Ureter (tissue), 1 donor: ENCODE measurements around the gene AKR1C8. TPM values are rescaled to one million over a fixed set of nuclear protein-coding genes. Genes with fewer than 3 reads are reported as not detected.
"Not testable (repeated sequence)": the region's sequence is repeated elsewhere in the genome, so short reads cannot be mapped to it uniquely, and the experiment has no call there.

Source experiments
- DNase-seq: peaks from one replicate; pipeline ENCODE4 v3.0.0-alpha.2; 2020; ENCODE audit warnings: low spot score
- total RNA-seq: library from RNA; stranded (reverse); gene quantifications from one replicate; pipeline ENCODE4 v1.2.4, GENCODE V29; 2023
- donor health status: DM: yes; HTN: yes; CAD: no.

The AKR1C8 gene
- total RNA-seq, 1 donor from 2014 or later = not detected

DNA sequence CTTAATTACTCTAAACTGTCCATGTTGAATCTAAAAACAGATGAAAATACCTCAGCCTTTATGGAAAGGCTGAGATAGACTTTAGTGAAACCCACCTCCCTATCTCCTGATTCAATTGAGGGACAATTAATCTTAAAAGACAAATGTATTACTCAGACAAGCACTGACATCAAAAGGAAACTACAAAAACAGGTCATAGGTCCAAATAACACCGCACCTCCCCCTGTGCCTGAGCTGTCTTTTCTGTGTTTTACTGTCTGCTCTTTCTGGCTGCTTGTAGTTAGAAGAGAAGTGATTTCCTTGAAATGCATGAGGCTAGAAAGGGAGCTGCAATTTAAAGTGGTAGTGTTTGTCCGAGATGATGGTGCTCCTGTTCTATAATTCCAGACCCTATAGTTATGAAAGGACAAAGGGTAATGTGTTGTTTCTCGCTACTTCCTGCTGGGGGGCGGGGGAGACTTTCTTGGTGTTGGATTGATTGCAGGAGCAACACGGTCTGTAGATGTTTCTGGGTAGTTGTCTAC, 16.0 kb downstream of the AKR1C8 start:
- no peak for DNase-seq

DNA sequence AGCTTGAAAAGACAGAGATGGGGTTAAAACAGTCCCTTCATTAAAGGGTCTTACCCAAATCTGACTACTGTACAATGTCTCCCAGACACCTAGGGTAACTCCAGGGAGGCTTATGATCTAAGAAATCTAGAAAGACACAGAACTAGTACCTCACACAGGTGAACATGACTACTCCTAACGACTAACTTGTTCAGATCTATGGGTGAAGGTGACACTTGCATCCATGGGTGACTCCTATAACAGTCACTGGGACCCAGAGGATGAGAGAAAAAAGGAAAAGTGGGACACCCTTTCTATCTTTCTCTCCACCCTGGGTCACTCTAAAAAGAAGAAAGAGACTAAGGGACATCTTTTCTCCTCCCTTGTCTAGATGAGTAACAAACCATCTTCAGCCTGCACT, 19.2 kb downstream of the AKR1C8 start:
- no peak for DNase-seq

DNA sequence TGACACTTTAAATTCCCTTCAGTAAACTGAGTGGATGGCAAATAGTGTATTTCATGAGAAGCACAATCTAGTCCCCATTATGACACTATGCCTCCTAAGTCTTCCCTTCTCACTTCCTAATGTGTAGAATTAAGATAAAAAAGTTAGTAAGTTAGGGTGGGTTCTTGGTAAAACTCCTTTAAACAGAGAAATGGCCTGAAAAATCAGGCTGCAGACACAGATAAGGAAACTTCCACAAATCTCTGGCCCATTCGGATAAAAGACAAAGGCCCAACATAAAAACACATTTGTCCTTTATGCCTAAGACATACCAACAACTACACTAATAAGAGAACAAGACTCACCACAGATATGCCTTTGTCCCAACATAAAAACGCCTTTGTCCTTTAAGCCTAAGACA, 21.5 kb downstream of the AKR1C8 start:
- no peak for DNase-seq

DNA sequence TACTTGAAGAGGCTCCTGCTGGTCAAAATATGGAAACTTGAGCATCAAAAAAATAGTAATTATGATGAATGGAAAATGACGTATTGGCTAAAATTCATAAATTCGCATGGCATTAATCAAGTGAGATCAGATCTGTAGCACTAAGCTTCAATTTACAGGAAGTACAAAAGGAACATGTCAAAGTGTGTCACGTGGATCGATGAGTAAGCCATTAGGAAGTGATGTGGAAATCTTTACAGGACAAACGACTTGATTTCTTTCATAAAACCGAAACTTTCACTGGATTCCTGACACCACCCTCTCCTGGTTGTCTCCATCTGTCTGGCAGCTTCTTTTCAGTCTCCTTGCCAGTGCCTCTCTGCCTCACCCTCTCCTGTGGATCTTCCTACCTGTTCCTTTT, 25.8 kb downstream of the AKR1C8 start:
- DNase-seq = no peak

DNA sequence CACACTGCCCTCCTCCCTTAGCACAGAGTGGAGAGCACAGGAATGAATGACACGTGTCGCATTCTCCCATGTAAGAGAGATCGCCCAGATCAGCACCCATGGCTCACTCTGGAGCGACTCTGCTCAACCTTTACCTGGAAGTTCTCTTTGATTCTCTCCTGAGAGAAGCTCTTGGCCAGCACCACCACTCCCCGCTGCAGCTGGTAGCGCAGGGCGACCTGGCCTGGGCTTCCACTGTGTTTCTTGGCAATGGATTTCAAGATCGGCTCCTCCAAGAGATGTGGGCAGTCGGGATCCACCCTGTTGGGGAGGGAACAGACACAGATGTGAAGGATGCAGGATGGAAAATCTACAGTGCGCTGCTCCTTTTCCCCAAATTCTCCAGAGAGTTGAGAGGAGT, 27.4 kb downstream of the AKR1C8 start:
- no peak for DNase-seq

DNA sequence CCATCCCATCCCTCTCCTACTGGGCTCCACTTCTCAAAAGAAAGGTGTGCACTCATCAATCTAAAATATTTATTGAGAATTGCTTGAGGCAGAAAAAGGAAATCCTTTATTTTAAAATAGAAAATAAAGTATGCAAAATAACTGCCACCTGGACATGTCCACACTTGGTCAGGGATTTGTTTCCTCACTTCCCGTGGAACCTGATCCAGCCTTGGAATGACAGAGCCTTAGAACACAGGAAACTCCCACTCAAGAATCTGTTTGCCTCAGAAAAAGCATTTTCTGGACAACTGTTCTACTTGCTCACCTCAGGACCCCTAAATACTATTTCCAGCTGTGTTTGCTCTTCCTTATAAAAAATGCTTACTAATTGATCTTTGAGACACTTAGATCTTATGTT, 29.0 kb downstream of the AKR1C8 start:
- DNase-seq = no peak

DNA sequence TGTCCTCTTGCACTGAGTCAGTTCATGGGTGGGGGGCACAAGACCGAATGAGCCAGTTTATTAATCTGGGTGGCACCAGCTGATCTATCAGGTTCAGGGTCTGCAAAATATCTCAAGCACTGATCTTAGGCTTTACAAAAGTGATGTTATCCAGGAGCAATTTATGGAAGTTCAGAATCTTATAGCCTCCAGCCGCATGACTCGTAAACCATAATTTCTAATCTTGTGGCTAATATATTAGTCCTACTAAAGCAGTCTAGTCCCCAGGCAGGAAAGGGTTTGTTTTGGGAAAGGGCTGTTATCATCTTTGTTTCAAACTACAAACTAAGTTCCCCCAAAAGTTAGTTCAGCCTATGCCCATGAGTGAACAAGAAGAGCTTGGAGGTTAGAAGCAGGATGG, 33.9 kb downstream of the AKR1C8 start:
- DNase-seq = no peak

DNA sequence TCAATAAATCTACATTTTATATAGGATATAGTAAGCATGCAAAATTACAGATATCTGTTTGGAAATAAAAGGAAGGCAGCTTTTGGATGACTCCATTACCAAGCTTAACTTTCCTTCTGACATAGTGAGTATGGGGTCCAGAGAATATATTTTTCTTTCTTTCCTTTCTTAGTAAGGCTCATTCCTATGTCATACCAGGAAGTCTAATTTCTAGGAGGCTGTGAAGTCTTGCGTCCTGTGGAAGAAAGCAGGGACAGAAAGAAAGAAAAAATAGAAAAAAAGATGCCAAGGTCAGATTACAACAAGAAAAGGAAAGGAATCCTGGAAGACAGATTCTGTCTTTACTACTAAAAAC, 36.3 kb downstream of the AKR1C8 start:
- DNase-seq = no peak

DNA sequence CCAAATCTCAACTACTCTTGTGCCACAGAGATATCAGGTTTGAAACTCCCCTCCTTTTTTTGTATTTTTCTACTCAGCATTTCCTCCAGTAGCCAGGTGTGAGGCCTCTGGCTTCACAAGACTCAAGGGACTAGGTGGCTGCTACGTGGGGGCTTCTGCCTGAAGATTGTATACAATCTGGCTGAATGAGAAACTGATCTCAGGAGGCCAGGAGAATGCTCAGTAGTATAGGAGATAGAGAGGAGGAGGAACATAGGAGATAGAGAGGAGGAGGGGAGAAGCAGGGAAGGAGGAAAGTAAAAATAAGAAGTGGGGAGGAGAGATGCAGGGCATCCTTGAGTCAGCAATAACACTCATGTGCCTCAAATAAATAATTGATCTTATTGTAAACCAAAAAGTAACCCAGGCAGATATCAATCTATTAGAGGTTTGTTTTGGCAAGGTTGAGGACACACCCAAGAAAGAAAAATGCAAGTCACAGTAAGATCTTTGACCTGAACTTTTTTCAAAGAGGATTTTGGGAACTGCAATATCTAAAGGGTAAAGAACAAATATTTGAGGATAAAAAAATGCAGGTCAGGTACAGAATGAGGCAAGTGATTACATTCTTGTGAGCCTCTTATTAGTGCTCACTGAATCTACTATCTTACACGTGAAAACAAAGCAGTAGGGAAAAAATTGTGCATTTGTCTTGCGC, 36.8 kb downstream of the AKR1C8 start:
- no peak for DNase-seq

DNA sequence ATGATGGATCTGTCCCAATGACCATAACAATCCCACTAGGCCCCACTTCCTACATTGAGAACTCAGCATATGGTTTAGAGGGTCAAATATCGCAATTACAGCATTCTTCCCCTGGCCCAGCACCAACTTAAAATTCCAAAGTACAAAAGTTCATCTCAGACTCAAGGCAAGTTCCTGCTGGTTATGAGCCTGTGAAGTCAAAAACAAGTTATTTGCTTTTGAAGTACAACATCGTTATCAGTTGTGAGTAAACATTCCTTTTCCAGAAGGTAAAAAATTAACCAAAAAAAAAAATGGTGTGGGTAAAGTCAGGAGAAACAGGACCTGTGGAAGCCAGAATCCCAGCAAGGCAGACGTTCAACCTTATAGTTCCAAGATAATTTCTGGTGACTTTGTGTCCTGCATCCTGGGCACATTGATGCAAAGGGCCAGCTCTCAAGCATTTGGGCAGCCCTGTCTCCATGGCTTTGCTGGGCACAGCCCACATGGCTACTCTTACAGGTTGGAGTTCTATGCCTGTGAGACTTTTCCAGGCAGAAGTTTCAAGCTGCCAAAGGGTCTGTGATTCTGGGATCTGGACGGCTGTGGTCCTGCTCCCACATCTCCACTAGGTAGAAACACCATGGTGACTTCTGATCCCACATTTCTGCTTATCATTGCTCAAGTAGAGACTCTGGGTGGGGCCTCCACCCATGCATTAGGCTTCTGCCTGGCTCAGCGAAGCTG, 37.5 kb downstream of the AKR1C8 start:
- DNase-seq = no peak

DNA sequence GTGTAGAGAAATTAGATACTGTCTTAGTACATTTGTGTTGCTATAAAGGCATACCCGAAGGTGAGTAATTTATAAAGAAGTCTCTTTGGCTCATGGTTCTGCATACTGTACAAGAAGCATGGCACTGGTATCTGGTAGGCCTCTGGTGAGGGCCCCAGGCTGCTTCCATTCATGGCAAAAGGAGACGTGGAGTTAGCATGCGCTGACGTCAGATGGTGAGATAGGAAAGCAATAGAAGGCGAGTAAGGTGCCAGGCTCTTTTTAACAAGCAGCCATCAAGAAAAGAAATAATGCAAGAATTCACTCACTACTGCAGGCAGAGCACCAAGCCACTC, 38.1 kb downstream of the AKR1C8 start:
- DNase-seq = no peak

DNA sequence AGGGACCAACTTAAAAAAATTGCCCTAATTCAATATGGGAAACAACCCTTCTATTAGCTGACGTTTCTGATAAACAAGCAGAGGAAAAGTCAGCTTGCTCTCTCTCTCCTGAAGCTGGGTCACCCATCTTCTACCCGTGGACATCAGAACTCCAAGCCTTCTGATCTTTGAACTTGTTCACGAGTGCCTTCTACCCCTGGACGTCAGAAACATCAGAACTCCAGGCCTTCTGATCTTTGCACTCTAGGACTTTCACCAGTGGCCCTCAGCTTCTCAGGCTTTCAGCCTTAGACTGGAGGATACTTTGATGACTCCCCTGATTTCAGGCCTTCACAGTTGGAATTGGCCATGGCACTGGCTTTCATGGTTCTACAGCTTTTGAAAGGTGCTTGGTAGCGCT, 41.8 kb downstream of the AKR1C8 start:
- no peak for DNase-seq

DNA sequence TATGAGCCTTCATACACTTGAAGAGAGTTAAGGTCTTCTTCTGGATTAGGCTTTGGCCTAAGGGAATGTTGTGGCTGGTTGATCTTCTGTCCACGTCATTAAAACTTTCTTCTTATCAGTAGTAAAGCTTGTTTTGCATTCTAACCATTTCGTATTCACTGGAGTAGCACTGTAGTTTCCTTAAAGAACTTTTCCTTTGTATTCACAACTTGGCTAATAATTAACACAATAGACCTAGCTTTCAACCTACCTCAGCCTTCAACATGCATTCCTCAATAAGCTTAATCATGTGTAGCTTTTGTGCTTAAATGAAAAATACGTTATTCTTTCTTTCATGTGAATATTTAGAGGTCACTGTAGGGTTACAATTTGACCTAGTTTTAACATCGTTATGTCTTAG, 42.8 kb downstream of the AKR1C8 start:
- no peak for DNase-seq

DNA sequence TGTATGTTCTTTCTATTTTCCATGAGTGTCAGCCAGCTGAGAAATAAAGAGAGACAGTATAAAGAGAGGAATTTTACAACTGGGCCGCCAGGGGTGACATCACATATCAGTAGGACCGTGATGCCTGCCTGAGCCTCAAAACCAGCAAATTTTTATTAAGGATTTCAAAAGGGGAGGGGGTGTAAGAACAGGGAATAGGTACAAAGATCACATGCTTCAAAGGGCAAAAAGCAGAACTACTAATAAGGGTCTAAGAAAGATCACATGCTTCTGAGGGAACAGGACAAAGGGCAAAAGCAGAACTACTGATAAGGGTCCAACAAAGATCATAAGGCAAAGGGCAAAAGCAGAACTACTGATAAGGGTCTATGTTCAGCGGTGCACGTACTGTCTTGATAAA, 47.3 kb downstream of the AKR1C8 start:
- not testable (repeated sequence) for DNase-seq

DNA sequence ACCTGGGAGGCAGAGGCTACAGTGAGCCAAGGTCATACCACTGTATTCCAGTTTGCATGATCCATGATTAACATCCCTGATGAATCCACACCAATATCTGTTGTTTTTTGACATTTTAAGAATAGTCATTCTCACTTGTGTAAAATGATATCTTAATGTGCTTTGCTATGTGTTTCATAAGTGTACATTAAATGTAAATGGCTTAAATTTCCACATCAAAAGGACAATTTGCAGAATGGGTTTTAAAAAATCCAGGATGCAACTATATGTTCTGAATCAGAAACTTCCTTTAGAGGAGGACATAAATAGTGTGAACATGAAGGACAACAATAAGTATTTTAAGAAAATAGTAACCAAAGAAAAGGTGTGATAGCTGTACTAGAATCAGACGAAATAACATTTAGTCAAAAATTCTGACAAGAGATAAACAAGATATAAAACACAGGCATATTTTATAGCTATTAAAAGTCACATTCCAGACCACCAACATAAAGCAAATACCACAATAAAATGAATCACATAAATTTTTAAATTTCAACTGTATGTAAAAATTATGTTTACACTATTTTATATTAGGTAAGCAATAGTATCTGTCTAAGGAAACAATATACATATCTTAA, 48.4 kb downstream of the AKR1C8 start:
- DNase-seq = no peak

DNA sequence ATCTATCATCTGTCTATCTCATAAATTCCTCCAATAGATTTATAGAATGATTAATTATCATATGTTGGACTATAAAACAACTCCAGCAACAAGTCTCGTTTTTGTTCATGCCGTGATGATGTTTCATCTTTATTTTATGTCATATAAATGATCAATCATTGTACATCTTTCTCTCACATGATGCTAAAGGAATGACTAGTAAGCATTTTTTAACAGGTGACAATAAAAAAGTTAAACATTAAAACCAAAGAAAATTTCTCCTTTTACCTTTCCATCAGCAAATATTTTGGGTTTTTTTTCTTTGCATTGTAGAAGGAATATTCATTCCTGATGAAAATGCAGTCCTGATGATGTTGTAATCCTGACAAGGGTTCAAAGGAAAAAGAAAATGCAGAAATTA, 49.4 kb downstream of the AKR1C8 start:
- DNase-seq = no peak

DNA sequence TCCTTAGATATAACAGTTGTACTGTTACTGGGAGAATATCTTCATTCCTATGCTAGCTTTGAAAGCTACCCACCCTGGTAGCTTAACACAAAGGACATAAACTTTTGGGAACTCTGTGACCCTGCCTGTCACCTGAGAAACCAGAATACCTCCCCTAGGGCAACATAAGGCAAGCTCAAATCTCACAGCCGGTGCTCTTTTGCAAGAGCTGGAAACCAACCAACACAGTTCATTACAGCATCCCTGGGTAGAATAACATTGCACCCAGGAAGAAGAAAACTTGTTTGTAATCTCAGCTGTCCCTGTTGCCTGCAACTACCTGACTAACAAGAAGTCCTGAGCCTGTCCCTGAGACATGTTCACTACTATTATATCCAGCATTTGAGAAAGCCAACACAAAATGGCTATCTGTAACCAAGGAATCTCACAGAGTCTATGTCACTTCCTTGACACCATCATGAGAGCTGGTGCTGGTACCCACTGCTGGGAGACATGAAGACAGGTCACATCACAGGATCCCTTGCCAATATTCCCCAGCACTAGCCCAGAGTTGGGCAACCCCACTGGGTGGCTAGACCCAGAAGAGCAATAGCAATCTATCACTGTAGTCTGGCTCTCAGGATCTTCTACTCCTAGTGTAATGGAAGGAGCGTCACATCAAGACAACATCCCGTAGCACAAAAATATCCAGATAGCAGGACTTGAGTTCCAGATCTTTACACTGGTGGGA, 59.5 kb downstream of the AKR1C8 start:
- DNase-seq = no peak

DNA sequence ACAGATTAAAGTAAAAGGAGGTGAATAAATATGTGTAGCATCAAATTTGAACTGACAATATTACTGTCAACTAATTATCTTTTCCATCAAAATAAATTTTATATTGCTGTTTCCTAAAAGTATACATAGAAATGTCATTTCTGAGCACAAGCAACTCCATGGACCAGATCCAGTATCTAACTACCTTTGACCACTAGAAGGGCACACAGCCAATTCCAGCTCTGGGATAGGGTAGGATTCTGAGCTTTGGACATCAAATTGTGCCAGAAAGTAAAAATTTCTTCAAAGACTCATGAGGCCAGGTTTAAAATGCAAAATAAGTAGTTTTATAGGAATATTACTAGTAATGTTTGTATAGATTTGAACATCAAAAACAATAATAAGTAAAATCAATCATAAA, 61.1 kb downstream of the AKR1C8 start:
- no peak for DNase-seq

DNA sequence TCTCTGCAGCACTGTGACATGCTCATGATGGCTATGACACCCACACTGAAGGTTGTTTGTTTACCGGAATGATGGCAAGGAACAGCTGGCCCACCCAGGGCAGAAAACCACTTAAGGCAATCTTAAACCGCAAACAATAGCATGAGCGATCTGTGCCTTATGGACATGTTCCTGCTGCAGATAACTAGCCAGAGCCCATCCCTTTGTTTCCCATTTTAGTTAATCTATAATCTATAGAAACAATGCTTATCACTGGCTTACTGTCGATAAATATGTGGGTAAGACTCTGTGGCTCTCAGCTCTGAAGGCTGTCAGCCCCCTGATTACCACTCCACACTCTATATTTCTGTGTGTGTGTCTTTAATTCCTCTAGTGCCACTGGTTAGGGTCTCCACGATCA, 65.0 kb downstream of the AKR1C8 start:
- DNase-seq = not testable (repeated sequence)

DNA sequence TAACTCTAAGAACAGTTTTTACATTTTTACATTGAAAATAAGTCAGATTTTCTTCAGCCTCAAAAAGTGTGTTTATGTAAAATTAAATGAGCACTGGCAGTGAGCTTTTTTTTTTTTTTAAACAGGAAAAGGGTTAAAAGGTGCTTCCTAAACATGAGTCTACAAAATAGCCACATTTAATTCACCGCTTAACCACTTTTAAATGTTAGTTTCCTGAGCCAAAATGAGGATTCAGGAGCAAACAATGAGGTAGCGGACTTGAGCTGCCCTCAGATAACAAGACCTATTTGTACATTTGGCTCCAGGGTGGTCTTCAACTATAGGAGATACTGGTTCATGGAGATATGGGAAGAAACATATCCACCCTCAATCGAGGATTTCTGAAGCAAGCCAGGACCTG, 67.9 kb downstream of the AKR1C8 start:
- no peak for DNase-seq

DNA sequence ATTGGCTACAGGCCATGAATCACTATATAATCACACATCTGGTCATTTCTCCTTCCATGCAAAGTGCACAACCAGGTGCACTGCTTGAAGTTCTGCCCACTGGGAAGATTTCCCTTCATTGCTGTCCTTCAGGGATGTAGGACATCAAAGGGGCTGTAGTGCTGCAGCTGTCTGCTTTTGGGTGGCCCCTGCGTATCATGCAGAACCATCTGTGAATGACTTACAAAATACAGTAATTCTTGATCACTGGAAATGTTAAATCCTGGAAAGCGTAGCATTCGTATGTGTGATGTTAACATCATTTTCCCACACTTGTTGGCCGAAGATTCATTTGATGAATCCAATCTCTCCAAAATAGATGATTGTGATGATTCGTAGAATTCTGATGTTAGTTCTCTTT, 68.3 kb downstream of the AKR1C8 start:
- no peak for DNase-seq

DNA sequence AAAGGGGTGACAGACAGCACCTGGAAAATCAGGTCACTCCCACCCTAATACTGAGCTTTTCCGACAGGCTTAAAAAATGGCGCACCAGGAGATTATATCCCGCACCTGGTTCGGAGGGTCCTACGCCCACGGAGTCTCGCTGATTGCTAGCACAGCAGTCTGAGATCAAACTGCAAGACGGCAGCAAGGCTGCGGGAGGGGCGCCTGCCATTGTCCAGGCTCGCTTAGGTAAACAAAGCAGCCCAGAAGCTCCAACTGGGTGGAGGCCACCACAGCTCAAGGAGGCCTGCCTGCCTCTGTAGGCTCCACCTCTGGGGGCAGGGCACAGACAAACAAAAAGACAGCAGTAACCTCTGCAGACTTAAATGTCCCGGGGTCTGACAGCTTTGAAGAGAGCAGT, 75.1 kb downstream of the AKR1C8 start:
- DNase-seq = not testable (repeated sequence)
